K562 (cell line): ENCODE data around the gene FOSL2. TPM values are rescaled to one million over a fixed set of nuclear protein-coding genes. Genes with fewer than 3 reads are reported as not detected.

Source experiments
- SOX6 ChIP-seq: fragments of 450-650 bp; IDR thresholded peaks from 2 replicates; pipeline ENCODE4 v1.6.1; 2014; ENCODE audit warnings: mild to moderate bottlenecking
- TCF7 ChIP-seq: sonication (generic); IDR thresholded peaks from 2 replicates; pipeline ENCODE4 v1.6.1; 2016; ENCODE audit warnings: antibody characterized with exemption, borderline replicate concordance
- polyA plus RNA-seq, 8 experiments: library from polyadenylated mRNA; depleted of rRNA in 4 of 8; stranded (reverse) in 5 of 8; unstranded in 3 of 8; fragments of >200 nt; fragmentation: Nextera tagmentation in 2 of 8; fragmentation: Illumina TruSeq in 1 of 8; extraction: Ambion mirVana in 2 of 8; extraction: Trizol in 1 of 8; gene quantifications; 2 replicates each; pipeline versions ENCODE4 v1.2.1 to v1.2.3, GENCODE V29; 2011 to 2014; ENCODE audit warnings: inconsistent platforms in 1 of 8, missing spikeins in 1 of 8
- total RNA-seq, 7 experiments: library from RNA; depleted of rRNA in 6 of 7; stranded (reverse); fragments of >200 nt in 6 of 7; fragmentation: Illumina TruSeq in 2 of 7; extraction: Trizol in 2 of 7; gene quantifications; 2 replicates each; pipeline versions ENCODE4 v1.2.1 to v1.2.3, GENCODE V29; 2011 to 2021; ENCODE audit warnings: low replicate concordance in 1 of 7
- TF ChIP-seq, protein P1 (sequence below): fragments of 250-450 bp; sonication (Bioruptor Pico); IDR thresholded peaks from 2 replicates; pipeline ENCODE4 v1.4.0; 2020; ENCODE audit warnings: mild to moderate bottlenecking, moderate library complexity
- TF ChIP-seq, protein P2 (sequence below): IDR thresholded peaks from 2 replicates; pipeline ENCODE4 v1.6.1; 2016; ENCODE audit warnings: missing genetic modification characterization, missing compliant biosample characterization

The FOSL2 gene
- total and polyA plus RNA-seq, 9 of the 15 experiments (the other 6 are each of a cell fraction or from before 2014, with no cell fraction given), result 0.04 to 2.9 (median 0.80) TPM

DNA sequence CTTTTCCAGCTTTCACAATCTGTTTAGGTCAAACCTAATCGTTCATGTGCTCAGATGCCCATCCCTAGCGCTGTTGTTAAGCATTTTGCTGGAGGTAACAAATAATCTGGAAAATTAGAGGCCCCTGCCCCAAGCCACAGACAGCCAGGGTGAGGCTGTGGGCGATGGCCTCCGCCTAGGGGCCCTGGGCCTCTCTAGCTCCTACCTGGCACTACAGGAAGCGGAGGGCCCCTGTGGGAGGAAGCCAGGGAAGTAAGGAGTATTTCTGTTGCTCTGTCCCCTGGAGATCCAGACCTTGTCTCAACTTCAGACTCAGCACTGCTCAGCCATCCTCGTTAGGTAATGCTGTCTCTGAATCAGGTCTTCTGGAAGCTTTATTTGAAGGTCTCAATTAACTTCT, 12.4 kb upstream of the FOSL2 start (continued):
- TF ChIP-seq, protein P1, sequence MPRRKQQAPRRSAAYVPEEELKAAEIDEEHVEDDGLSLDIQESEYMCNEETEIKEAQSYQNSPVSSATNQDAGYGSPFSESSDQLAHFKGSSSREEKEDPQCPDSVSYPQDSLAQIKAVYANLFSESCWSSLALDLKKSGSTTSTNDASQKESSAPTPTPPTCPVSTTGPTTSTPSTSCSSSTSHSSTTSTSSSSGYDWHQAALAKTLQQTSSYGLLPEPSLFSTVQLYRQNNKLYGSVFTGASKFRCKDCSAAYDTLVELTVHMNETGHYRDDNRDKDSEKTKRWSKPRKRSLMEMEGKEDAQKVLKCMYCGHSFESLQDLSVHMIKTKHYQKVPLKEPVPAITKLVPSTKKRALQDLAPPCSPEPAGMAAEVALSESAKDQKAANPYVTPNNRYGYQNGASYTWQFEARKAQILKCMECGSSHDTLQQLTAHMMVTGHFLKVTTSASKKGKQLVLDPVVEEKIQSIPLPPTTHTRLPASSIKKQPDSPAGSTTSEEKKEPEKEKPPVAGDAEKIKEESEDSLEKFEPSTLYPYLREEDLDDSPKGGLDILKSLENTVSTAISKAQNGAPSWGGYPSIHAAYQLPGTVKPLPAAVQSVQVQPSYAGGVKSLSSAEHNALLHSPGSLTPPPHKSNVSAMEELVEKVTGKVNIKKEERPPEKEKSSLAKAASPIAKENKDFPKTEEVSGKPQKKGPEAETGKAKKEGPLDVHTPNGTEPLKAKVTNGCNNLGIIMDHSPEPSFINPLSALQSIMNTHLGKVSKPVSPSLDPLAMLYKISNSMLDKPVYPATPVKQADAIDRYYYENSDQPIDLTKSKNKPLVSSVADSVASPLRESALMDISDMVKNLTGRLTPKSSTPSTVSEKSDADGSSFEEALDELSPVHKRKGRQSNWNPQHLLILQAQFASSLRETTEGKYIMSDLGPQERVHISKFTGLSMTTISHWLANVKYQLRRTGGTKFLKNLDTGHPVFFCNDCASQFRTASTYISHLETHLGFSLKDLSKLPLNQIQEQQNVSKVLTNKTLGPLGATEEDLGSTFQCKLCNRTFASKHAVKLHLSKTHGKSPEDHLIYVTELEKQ (CRISPR knock-in tag), result no peak
- TF ChIP-seq, protein P2, sequence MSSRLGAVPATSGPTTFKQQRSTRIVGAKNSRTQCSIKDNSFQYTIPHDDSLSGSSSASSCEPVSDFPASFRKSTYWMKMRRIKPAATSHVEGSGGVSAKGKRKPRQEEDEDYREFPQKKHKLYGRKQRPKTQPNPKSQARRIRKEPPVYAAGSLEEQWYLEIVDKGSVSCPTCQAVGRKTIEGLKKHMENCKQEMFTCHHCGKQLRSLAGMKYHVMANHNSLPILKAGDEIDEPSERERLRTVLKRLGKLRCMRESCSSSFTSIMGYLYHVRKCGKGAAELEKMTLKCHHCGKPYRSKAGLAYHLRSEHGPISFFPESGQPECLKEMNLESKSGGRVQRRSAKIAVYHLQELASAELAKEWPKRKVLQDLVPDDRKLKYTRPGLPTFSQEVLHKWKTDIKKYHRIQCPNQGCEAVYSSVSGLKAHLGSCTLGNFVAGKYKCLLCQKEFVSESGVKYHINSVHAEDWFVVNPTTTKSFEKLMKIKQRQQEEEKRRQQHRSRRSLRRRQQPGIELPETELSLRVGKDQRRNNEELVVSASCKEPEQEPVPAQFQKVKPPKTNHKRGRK (tag), result no peak
- TF ChIP-seq SOX6 (no peak), TCF7 (no peak)
